ENCODE results near the gene ZNF687. TPM values are rescaled to one million over a fixed set of nuclear protein-coding genes. Genes with fewer than 3 reads are reported as not detected.

The ZNF687 gene
- total RNA-seq, 2 experiments from 2014 or later: 20.9 to 31.6 TPM

DNA sequence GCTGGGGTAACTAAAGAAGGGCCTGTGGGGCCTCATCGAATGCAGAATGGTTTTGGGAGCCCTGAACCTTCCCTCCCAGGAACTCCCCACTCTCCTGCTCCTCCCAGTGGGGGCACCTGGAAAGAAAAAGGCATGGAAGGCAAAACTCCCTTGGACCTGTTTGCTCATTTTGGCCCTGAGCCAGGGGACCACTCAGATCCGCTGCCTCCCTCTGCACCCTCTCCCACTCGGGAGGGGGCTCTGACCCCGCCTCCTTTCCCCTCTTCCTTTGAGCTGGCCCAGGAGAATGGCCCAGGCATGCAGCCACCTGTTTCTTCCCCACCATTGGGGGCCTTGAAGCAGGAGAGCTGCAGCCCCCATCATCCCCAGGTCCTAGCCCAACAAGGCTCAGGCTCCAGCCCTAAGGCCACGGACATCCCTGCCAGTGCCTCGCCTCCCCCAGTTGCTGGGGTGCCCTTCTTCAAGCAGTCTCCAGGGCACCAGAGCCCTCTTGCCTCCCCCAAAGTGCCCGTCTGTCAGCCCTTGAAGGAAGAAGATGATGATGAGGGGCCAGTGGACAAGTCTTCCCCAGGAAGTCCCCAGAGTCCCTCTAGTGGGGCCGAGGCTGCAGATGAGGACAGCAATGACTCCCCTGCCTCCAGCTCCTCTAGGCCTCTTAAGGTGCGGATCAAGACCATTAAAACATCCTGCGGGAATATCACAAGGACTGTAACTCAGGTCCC is 4.7 kb downstream of the ZNF687 start:
- Histone ChIP-seq H3K36me3 (ENCODE audit: insufficient read depth, low read length) (peaks cover 58% of the 10 kb centered on the region), H3K9me2 (ENCODE audit: insufficient read depth, low read length) (no peaks in the 10 kb centered on the region), H3K4me3 (ENCODE audit: low read depth, low read length, poor library complexity, severe bottlenecking) (no peak overlapping the region), H2AFZ (ENCODE audit: low read length) (no peak overlapping the region), H3K9me3 (ENCODE audit: low read length) (no peaks in the 10 kb centered on the region), H3K27ac (ENCODE audit: low read depth, low read length, poor library complexity, severe bottlenecking) (no peak overlapping the region), H3K4me1 (ENCODE audit: insufficient read depth, low read length, poor library complexity, severe bottlenecking) (peaks cover 15% of the 10 kb centered on the region), H4K20me1 (ENCODE audit: insufficient read depth, low read length) (peaks cover 9% of the 10 kb centered on the region), H3K4me2 (ENCODE audit: low read length) (no peak overlapping the region), H3K79me2 (ENCODE audit: insufficient read depth, low read depth, low read length) (peaks cover 19% of the 10 kb centered on the region; the same call in 1 of the 2 replicates)
- BruUV-seq (replicated peaks): no TSS peak
- no peak for DNase-seq (ENCODE audit: low spot score)
- CTCF ChIA-PET (ENCODE audit: unreplicated experiment): no interaction called here
- TF ChIP-seq, protein P1, sequence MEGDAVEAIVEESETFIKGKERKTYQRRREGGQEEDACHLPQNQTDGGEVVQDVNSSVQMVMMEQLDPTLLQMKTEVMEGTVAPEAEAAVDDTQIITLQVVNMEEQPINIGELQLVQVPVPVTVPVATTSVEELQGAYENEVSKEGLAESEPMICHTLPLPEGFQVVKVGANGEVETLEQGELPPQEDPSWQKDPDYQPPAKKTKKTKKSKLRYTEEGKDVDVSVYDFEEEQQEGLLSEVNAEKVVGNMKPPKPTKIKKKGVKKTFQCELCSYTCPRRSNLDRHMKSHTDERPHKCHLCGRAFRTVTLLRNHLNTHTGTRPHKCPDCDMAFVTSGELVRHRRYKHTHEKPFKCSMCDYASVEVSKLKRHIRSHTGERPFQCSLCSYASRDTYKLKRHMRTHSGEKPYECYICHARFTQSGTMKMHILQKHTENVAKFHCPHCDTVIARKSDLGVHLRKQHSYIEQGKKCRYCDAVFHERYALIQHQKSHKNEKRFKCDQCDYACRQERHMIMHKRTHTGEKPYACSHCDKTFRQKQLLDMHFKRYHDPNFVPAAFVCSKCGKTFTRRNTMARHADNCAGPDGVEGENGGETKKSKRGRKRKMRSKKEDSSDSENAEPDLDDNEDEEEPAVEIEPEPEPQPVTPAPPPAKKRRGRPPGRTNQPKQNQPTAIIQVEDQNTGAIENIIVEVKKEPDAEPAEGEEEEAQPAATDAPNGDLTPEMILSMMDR (conservative IDR thresholded peaks at IDR 0.05; ENCODE audit: low read length): no peak
- TF ChIP-seq EZH2phosphoT487 (IDR thresholded peaks at IDR 0.05; ENCODE audit: borderline replicate concordance, low read depth, low read length): no peak
- intact Hi-C loops (cut with micrococcal nuclease; ENCODE audit: unreplicated experiment): no loop called here
- POLR2A ChIA-PET: interaction anchor here (0.6 kb wide), 1 partner anchor 30 kb away, joined by 3 read pairs; no protein-coding TSS in a partner anchor

DNA sequence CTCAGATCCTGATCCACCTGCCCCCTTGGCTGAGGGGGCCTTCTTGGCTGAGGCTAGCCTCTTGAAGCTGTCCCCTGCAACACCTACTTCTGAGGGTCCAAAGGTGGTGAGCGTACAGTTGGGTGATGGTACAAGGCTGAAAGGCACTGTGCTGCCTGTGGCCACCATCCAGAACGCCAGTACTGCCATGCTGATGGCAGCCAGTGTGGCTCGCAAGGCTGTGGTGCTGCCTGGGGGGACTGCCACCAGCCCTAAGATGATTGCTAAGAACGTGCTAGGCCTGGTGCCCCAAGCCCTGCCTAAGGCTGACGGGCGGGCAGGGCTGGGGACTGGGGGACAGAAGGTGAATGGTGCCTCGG is 5.2 kb downstream of the ZNF687 start:
- peaks cover 9% of the 10 kb centered on the region for H4K20me1 ChIP-seq (ENCODE audit: insufficient read depth, low read length)
- ChIA-PET CTCF (ENCODE audit: unreplicated experiment) (no interaction called here), POLR2A (interaction anchor here (0.6 kb wide), 1 partner anchor 30 kb away, joined by 3 read pairs; no protein-coding TSS in a partner anchor)
- no peaks in the 10 kb centered on the region for H3K9me3 ChIP-seq (ENCODE audit: low read length)
- intact Hi-C loops (cut with micrococcal nuclease; ENCODE audit: unreplicated experiment): no loop called here
- H3K9me2 ChIP-seq (ENCODE audit: insufficient read depth, low read length): no peaks in the 10 kb centered on the region
- no peak overlapping the region for H3K4me3 ChIP-seq (ENCODE audit: low read depth, low read length, poor library complexity, severe bottlenecking)
- peaks cover 64% of the 10 kb centered on the region for H3K36me3 ChIP-seq (ENCODE audit: insufficient read depth, low read length)
- H2AFZ ChIP-seq (ENCODE audit: low read length): no peak overlapping the region
- no peak overlapping the region for H3K4me2 ChIP-seq (ENCODE audit: low read length)
- H3K79me2 ChIP-seq (ENCODE audit: insufficient read depth, low read depth, low read length): peaks cover 19% of the 10 kb centered on the region; the same call in 1 of the 2 replicates
- no peak for DNase-seq (ENCODE audit: low spot score)
- no TSS peak for BruUV-seq (replicated peaks)
- no peak overlapping the region for H3K27ac ChIP-seq (ENCODE audit: low read depth, low read length, poor library complexity, severe bottlenecking)
- TF ChIP-seq EZH2phosphoT487 (IDR thresholded peaks at IDR 0.05; ENCODE audit: borderline replicate concordance, low read depth, low read length): no peak
- TF ChIP-seq, protein P1 (conservative IDR thresholded peaks at IDR 0.05; ENCODE audit: low read length): no peak
- peaks cover 15% of the 10 kb centered on the region for H3K4me1 ChIP-seq (ENCODE audit: insufficient read depth, low read length, poor library complexity, severe bottlenecking)

Data from OCI-LY7 (cell line).